C4-2B (cell line): Measurements from ENCODE around the gene SLC30A1.

Source experiments
- H3K27ac ChIP-seq: fragments of 450-650 bp; 2 replicates; pipeline ENCODE4 v1.5.1; 2017
- ZFX ChIP-seq: fragments of 450-650 bp; IDR thresholded peaks from 2 replicates; pipeline ENCODE4 v1.6.1; 2017
- TF ChIP-seq, protein P1 (sequence below): fragments of 450-650 bp; conservative IDR thresholded peaks from 2 replicates; pipeline ENCODE4 v1.5.1; 2017; ENCODE audit warnings: mild to moderate bottlenecking

Gene SLC30A1

GRCh38 chr1:211541720-211542477, 37.1 kb downstream of the SLC30A1 start:
- peak overlapping the region; percentile 68 for H3K27ac ChIP-seq
- TF ChIP-seq, protein P1, sequence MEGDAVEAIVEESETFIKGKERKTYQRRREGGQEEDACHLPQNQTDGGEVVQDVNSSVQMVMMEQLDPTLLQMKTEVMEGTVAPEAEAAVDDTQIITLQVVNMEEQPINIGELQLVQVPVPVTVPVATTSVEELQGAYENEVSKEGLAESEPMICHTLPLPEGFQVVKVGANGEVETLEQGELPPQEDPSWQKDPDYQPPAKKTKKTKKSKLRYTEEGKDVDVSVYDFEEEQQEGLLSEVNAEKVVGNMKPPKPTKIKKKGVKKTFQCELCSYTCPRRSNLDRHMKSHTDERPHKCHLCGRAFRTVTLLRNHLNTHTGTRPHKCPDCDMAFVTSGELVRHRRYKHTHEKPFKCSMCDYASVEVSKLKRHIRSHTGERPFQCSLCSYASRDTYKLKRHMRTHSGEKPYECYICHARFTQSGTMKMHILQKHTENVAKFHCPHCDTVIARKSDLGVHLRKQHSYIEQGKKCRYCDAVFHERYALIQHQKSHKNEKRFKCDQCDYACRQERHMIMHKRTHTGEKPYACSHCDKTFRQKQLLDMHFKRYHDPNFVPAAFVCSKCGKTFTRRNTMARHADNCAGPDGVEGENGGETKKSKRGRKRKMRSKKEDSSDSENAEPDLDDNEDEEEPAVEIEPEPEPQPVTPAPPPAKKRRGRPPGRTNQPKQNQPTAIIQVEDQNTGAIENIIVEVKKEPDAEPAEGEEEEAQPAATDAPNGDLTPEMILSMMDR, result no peak
- no peak for TF ChIP-seq ZFX

GRCh38 chr1:211541278-211541677, 37.7 kb downstream of the SLC30A1 start:
- peak overlapping the region; percentile 68 for H3K27ac ChIP-seq
- TF ChIP-seq ZFX, result no peak
- TF ChIP-seq, protein P1, result no peak

- peak overlapping the region; percentile 68 for H3K27ac ChIP-seq
Observed at GRCh38 chr1:211540824-211541223, 38.1 kb downstream of the SLC30A1 start.

DNA sequence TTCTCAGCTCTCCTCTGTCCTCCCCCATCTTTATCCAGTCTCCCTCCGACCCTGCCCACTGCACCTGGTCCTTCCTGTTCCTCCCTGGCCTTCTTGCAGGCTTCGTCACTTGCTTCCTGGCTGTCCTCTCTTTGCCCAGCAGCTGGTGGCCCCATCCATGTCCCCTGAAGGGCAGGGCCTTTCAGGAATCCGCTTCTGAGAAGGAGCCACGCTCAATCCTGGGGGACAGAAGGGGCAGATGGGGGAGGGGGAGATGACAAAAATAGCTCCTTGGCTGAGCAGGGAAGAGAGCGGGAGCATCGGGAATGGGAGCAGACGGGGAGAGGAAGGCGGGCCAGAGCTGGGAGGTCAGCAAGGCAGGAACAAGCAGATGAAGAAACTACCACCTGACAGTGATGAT, 40.7 kb downstream of the SLC30A1 start:
- H3K27ac ChIP-seq, result no peak overlapping the region
- TF ChIP-seq ZFX, result no peak
- TF ChIP-seq, protein P1, result no peak

DNA sequence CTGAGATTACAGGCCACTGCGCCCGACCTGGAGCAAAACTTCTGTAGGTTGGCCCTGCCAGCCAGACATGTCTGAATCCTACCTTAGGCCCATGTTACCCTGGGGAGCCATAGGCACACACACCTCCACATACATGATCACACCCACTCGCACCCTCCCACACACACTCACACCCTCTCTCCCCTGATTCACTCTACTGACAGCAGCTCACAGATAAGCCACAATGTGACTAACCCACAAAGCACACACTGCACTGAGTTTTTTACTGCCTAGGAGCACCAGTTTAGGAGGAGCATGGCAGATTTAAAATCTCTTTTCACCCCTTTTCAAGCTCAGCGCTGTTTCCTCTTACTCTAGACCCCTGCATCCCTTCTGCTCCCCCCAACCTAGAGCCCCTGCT, 41.7 kb downstream of the SLC30A1 start:
- TF ChIP-seq, protein P1, result no peak
- no peak for TF ChIP-seq ZFX
- no peak overlapping the region for H3K27ac ChIP-seq

DNA sequence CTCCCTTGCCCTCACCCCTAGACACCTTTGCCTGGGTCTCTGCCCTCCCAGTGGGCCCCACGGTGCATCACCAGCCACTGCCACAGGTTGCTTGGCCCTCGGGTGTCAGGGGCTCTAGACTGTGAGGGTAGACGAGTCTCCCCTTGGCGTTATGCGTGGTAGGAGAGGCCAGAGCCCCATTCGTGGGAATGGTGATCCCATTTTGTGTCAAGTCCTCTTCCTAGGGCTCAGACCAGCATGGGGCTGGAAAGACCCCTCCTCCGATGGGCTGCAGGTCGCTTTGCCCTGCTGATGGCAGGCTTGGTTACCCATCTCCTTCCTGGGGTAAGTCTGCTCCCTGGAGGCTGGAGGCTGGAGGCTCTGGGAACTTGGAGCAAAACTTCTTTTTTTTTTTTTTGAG, 42.4 kb downstream of the SLC30A1 start:
- no peak overlapping the region for H3K27ac ChIP-seq
- no peak for TF ChIP-seq ZFX
- TF ChIP-seq, protein P1, result no peak

GRCh38 chr1:211535346-211535745, 43.6 kb downstream of the SLC30A1 start:
- H3K27ac ChIP-seq, result no peak overlapping the region
- TF ChIP-seq ZFX, result no peak
- TF ChIP-seq, protein P1, result no peak
